K562 (cell line): Measurements from ENCODE around the gene SLC4A2. TPM values are rescaled to one million over a fixed set of nuclear protein-coding genes. Genes with fewer than 3 reads are reported as not detected.
A peak's percentile ranks its signal among the peaks of the same experiment; 100 is the strongest.

Experiments
- ATAC-seq: fragments of 200-7000 bp; cut with Tn5 transposase; 3 replicates; pipeline ENCODE4 v1.9.1; 2020; ENCODE audit warnings: moderate library complexity
- BruUV-seq: library from RNA; stranded (reverse); fragments of 400-500 nt; replicated peaks from 2 replicates; lab custom pipeline; 2021; lab: Mats Ljungman, UMichigan
- CTCF ChIA-PET: fragments of 300-600 bp; formaldehyde crosslinking; extraction: SDS; loops from one replicate; lab custom pipeline; 2021; ENCODE audit warnings: low intra/inter-chr PET ratio; lab: Yijun Ruan, JAX
- POLR2A ChIA-PET: fragments of 300-600, 350-650 bp; sonication (Branson Sonifier 250); formaldehyde crosslinking; extraction: SDS; loops from one replicate; lab custom pipeline; 2021; ENCODE audit warnings: antibody characterized with exemption, inconsistent platforms; lab: Yijun Ruan, JAX
- DNase-seq, 4 experiments: peaks; one replicate each; pipeline versions ENCODE4 v3.0.0 to v3.0.0-alpha.2; 2011 to 2018; ENCODE audit warnings: low spot score in 3 of 4, mixed read lengths in 3 of 4; ENCODE audit errors: extremely low read depth in 1 of 4
- FAIRE-seq: peaks from 2 replicates; lab custom pipeline; 2011; peaks lifted over from hg19 to GRCh38; lab: Jason Lieb, UNC
- H2AFZ ChIP-seq: 2 replicates; pipeline ENCODE4 v1.6.0; 2011; ENCODE audit warnings: low read depth, low read length, control low read depth, inconsistent platforms
- H3K27ac ChIP-seq: fragments of 200-600 bp; 3 replicates; pipeline ENCODE4 v1.8.0; 2011; ENCODE audit warnings: low read depth, mild to moderate bottlenecking, control low read depth, inconsistent platforms, low read length, moderate library complexity, mixed read lengths; ENCODE audit errors: extremely low read depth
- H3K27me3 ChIP-seq, 2 experiments: fragments of 300-600 bp in 1 of 2; 2 replicates in 1 of 2; 3 replicates in 1 of 2; pipeline versions ENCODE4 v1.6.0 to v1.8.0; 2011; ENCODE audit warnings: inconsistent platforms in 2 of 2, low read length in 2 of 2, mild to moderate bottlenecking in 1 of 2, mixed read lengths in 1 of 2, moderate library complexity in 1 of 2; ENCODE audit not compliant: control insufficient read depth in 2 of 2, insufficient read depth in 2 of 2
- H3K36me3 ChIP-seq: fragments of 300-600 bp; 3 replicates; pipeline ENCODE4 v1.8.0; 2011; ENCODE audit warnings: mild to moderate bottlenecking, low read length, inconsistent platforms; ENCODE audit not compliant: control insufficient read depth, insufficient read depth
- H3K4me1 ChIP-seq, 2 experiments: fragments of 200-600 bp in 1 of 2; replicated peaks in 1 of 2; 2 replicates in 1 of 2; 3 replicates in 1 of 2; pipeline versions ENCODE4 v1.5.1 to v1.8.0; 2011; ENCODE audit warnings: inconsistent platforms in 2 of 2, low read length in 2 of 2, mild to moderate bottlenecking in 1 of 2, mixed read lengths in 1 of 2, moderate library complexity in 1 of 2; ENCODE audit not compliant: control insufficient read depth in 2 of 2, insufficient read depth in 2 of 2
- H3K4me2 ChIP-seq: 2 replicates; pipeline ENCODE4 v1.6.1; 2011; ENCODE audit warnings: low read length, control low read depth, inconsistent platforms, mixed read lengths; ENCODE audit not compliant: insufficient read depth
- H3K4me3 ChIP-seq: fragments of 200-600 bp; sonication (generic), shearing (Covaris generic); 2 replicates; pipeline ENCODE4 v1.5.1; 2016; ENCODE audit warnings: control low read depth, inconsistent platforms
- H3K79me2 ChIP-seq: fragments of 200-600 bp; 3 replicates; pipeline ENCODE4 v1.8.0; 2011; ENCODE audit warnings: low read length, inconsistent platforms; ENCODE audit not compliant: control insufficient read depth, insufficient read depth
- H3K9ac ChIP-seq, 2 experiments: 2 replicates each; pipeline versions ENCODE4 v1.6.0 to v1.6.1; 2011; ENCODE audit warnings: low read depth in 2 of 2, low read length in 2 of 2, control low read depth in 1 of 2, inconsistent platforms in 1 of 2, mild to moderate bottlenecking in 1 of 2, mixed read lengths in 1 of 2; ENCODE audit not compliant: insufficient read depth in 1 of 2
- H3K9me1 ChIP-seq: one replicate; pipeline ENCODE4 v1.6.0; 2011; ENCODE audit warnings: inconsistent platforms, mild to moderate bottlenecking, low read length, moderate library complexity; ENCODE audit not compliant: control insufficient read depth, insufficient read depth
- H3K9me3 ChIP-seq: replicated peaks from 2 replicates; pipeline ENCODE4 v1.5.1; 2011; ENCODE audit warnings: low read depth, low read length, inconsistent platforms; ENCODE audit not compliant: control insufficient read depth, insufficient read depth
- H4K20me1 ChIP-seq: replicated peaks from 2 replicates; pipeline ENCODE4 v1.6.1; 2011; ENCODE audit warnings: low read length, inconsistent platforms, mixed read lengths; ENCODE audit not compliant: control insufficient read depth, insufficient read depth
- BRD4 ChIP-seq: fragments of 200-600 bp; sonication (generic); IDR thresholded peaks from 2 replicates; pipeline ENCODE4 v1.6.1; 2017; ENCODE audit warnings: inconsistent platforms
- CAMTA2 ChIP-seq: fragments of 250-450 bp; sonication (Bioruptor Pico); conservative IDR thresholded peaks from 2 replicates; pipeline ENCODE4 v1.5.1; 2022
- CBFA2T2 ChIP-seq: fragments of 450-650 bp; conservative IDR thresholded peaks from 2 replicates; pipeline ENCODE4 v1.6.1; 2017; ENCODE audit warnings: mild to moderate bottlenecking
- COPS2 ChIP-seq: fragments of 450-650 bp; conservative IDR thresholded peaks from 2 replicates; pipeline ENCODE4 v1.6.1; 2016; ENCODE audit warnings: mild to moderate bottlenecking, moderate library complexity
- LEF1 ChIP-seq: fragments of 450-650 bp; IDR thresholded peaks from 2 replicates; pipeline ENCODE4 v1.6.1; 2016; ENCODE audit warnings: mild to moderate bottlenecking
- MCM3 ChIP-seq: fragments of 450-650 bp; IDR thresholded peaks from 2 replicates; pipeline ENCODE4 v1.6.1; 2016
- MEF2A ChIP-seq: IDR thresholded peaks from 2 replicates; pipeline ENCODE4 v1.6.1; 2011; ENCODE audit warnings: low read depth, mild to moderate bottlenecking, low read length, moderate library complexity; ENCODE audit not compliant: control insufficient read depth
- OTX1 ChIP-seq: fragments of 450-650 bp; formaldehyde crosslinking; IDR thresholded peaks from 2 replicates; pipeline ENCODE4 v1.4.0; 2022; ENCODE audit warnings: mild to moderate bottlenecking
- POLR2AphosphoS5 ChIP-seq: IDR thresholded peaks from 2 replicates; pipeline ENCODE4 v1.6.1; 2011; ENCODE audit warnings: mild to moderate bottlenecking, low read depth, low read length, moderate library complexity; ENCODE audit not compliant: control insufficient read depth, insufficient read depth
- THRAP3 ChIP-seq: fragments of 450-650 bp; IDR thresholded peaks from 2 replicates; pipeline ENCODE4 v1.6.1; 2016; ENCODE audit warnings: mild to moderate bottlenecking, inconsistent platforms, borderline replicate concordance
- ZC3H4 ChIP-seq: sonication (generic); formaldehyde crosslinking; IDR thresholded peaks from 2 replicates; pipeline ENCODE4 v1.9.0; 2021; ENCODE audit warnings: missing genetic modification reagents, borderline replicate concordance
- ZNF316 ChIP-seq: fragments of 450-650 bp; IDR thresholded peaks from 2 replicates; pipeline ENCODE4 v1.6.1; 2016
- WGBS: fragments of 100-300 bp; shearing (Covaris generic); methylation state at CpG from one replicate; pipeline ENCODE4 v1.1.6; 2016; ENCODE audit warnings: low coverage, mixed read lengths; ENCODE audit not compliant: insufficient coverage; ENCODE audit errors: missing lambda C conversion rate; 5-methylcytosine and 5-hydroxymethylcytosine counted together
- in situ Hi-C: fragments of 300-500 bp; cut with MboI; formaldehyde crosslinking; loops from 4 replicates; pipeline ENCODE4 v1.15.0; 2018; ENCODE audit warnings: inconsistent platforms, mixed read lengths
- intact Hi-C: fragments of 100-400 bp; cut with micrococcal nuclease; formaldehyde crosslinking; loops from 2 replicates; pipeline ENCODE4 v1.14.2; 2022
- polyA plus RNA-seq, 8 experiments: library from polyadenylated mRNA; depleted of rRNA in 4 of 8; stranded (reverse) in 5 of 8; unstranded in 3 of 8; fragments of >200 nt; fragmentation: Nextera tagmentation in 2 of 8; fragmentation: Illumina TruSeq in 1 of 8; extraction: Ambion mirVana in 2 of 8; extraction: Trizol in 1 of 8; gene quantifications; 2 replicates each; pipeline versions ENCODE4 v1.2.1 to v1.2.3, GENCODE V29; 2011 to 2014; ENCODE audit warnings: inconsistent platforms in 1 of 8, missing spikeins in 1 of 8
- total RNA-seq, 7 experiments: library from RNA; depleted of rRNA in 6 of 7; stranded (reverse); fragments of >200 nt in 6 of 7; fragmentation: Illumina TruSeq in 2 of 7; extraction: Trizol in 2 of 7; gene quantifications; 2 replicates each; pipeline versions ENCODE4 v1.2.1 to v1.2.3, GENCODE V29; 2011 to 2021; ENCODE audit warnings: low replicate concordance in 1 of 7
- TF ChIP-seq, protein P1 (sequence below): IDR thresholded peaks from 2 replicates; pipeline ENCODE4 v1.6.1; 2014; ENCODE audit warnings: antibody characterized with exemption
- TF ChIP-seq, protein P2 (sequence below): fragments of 250-450 bp; sonication (Bioruptor Pico); IDR thresholded peaks from 2 replicates; pipeline ENCODE4 v1.4.0; 2020; ENCODE audit warnings: borderline replicate concordance

Gene SLC4A2
- total and polyA plus RNA-seq, 9 of the 15 experiments (the other 6 are each of a cell fraction or from before 2014, with no cell fraction given), result 11.4 to 375 (median 130) TPM

DNA sequence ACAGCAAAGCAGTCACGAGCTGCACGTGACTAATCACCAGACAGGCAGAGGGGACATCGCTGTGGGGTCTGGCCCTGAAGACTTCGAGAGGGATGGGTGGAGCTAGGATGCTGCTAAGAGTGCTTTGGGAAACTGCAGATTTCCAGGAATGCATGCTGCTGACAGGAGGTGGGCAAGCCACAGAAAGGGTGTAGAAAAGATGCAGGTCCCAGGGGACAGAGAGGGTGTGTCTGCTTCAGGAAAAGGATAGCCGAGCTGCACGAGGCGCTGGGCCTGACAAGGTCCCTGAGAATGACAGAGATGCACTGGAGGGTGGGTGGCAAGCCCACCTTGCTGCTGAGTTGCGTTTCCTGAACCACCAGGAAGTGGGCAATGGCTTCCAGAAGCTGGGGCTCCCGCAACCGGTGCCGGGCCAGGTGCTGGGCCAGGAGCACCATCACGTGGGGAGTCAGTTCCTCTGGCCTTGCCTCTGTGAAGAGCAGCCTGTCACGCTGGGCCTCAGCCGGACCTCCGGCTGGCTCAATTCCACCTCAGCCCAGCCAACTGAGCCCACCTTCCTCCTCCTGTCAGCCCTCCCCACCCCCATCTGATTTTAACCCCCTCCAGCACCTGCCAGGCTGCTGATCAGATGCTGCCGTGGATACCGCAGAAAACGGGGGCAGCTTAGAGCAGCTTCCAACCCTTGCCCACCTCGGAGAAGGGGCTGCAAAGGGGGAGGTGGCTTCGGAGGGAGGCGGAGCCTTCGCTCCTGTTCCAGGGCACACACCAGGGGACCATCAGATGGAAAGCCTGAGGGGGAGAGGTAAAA is 19.0 kb downstream of the SLC4A2 start (continued):
- peak; percentile 50; the same call in 1 of the 2 replicates for TF ChIP-seq POLR2AphosphoS5
- 0 out of 2 replicates have a peak, but pooled peaks have one; percentile 16 for TF ChIP-seq CBFA2T2
- no peak for TF ChIP-seq CAMTA2
- TF ChIP-seq COPS2, result no peak
- TF ChIP-seq LEF1, result peak; percentile 46; the same call in 1 of the 2 replicates
- 0 out of 2 replicates have a peak, but pooled peaks have one; percentile 13 for TF ChIP-seq OTX1 (CRISPR knock-in tag)

DNA sequence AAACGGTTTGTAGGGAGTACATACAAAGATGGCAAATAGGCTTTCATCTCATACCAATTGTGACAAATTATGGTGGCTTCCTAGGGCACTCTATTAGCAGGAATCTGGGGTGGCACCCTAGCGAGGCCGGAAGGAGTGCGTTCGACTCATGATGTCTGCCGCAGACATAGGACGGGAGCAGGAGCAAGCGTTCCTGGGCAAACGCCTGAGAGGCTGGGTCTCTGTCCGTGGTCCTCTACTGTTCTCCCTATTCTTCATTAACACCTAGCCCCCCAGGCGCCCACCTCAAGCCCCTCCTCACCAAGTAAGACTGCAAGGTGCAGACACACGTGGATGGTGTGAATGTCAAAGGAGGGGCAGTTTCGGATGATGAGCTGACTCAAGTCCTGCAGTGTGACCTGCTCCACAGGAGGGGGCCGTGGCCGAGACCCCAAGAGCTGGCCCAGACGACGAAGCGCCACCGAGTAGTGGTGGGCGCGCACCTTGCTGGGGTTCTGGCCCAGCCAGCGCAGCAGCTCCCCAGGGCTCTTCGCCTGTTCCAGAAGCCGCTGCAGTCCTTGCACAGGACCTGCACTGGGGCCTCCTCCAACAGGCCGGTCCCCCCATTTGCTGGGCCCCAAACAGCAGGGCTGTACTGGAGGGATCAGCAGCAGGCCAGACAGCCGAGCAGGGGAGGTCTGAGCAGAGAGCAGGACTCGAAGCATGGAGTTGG is 20.0 kb downstream of the SLC4A2 start:
- Histone ChIP-seq H3K9me3 (no peaks in the 10 kb centered on the region), H3K4me2 (peak overlapping the region; percentile 97), H2AFZ (no peak overlapping the region), H4K20me1 (peaks cover 5% of the 10 kb centered on the region), H3K36me3 (peaks cover 63% of the 10 kb centered on the region), H3K27me3 (no peaks in the 10 kb centered on the region), H3K79me2 (peaks cover 46% of the 10 kb centered on the region), H3K9me1 (no peaks in the 10 kb centered on the region), H3K4me3 (peak overlapping the region; percentile 89), H3K4me1 (peaks cover 39 to 86% of the 10 kb centered on the region in 2 experiments), H3K27ac (peak overlapping the region; percentile 94), H3K9ac (peak overlapping the region; percentile 94 to 97)
- no TSS peak for BruUV-seq
- no peak for ATAC-seq
- ChIA-PET CTCF (no interaction called here), POLR2A (interaction anchor here (0.6 to 2.8 kb wide), 6 partner anchors 8 to 69 kb away, joined by 3 to 18 read pairs (median 4); no protein-coding TSS in a partner anchor)
- intact Hi-C loops (no loop called here), in situ Hi-C loops (no loop called here)
- FAIRE-seq, result no peak
- WGBS, result 71% methylated on average over 27 of the region's 27 CpGs
- no peak for DNase-seq
- 0 out of 2 replicates have a peak, but pooled peaks have one; percentile 6 for TF ChIP-seq THRAP3
- TF ChIP-seq MEF2A, result no peak
- TF ChIP-seq BRD4, result no peak
- TF ChIP-seq, protein P1, sequence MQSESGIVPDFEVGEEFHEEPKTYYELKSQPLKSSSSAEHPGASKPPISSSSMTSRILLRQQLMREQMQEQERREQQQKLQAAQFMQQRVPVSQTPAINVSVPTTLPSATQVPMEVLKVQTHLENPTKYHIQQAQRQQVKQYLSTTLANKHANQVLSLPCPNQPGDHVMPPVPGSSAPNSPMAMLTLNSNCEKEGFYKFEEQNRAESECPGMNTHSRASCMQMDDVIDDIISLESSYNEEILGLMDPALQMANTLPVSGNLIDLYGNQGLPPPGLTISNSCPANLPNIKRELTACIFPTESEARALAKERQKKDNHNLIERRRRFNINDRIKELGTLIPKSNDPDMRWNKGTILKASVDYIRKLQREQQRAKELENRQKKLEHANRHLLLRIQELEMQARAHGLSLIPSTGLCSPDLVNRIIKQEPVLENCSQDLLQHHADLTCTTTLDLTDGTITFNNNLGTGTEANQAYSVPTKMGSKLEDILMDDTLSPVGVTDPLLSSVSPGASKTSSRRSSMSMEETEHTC, result no peak
- TF ChIP-seq ZC3H4 (CRISPR knock-in tag), result 0 out of 2 replicates have a peak, but pooled peaks have one; percentile 17
- no peak for TF ChIP-seq ZNF316
- TF ChIP-seq MCM3, result no peak
- TF ChIP-seq, protein P2, sequence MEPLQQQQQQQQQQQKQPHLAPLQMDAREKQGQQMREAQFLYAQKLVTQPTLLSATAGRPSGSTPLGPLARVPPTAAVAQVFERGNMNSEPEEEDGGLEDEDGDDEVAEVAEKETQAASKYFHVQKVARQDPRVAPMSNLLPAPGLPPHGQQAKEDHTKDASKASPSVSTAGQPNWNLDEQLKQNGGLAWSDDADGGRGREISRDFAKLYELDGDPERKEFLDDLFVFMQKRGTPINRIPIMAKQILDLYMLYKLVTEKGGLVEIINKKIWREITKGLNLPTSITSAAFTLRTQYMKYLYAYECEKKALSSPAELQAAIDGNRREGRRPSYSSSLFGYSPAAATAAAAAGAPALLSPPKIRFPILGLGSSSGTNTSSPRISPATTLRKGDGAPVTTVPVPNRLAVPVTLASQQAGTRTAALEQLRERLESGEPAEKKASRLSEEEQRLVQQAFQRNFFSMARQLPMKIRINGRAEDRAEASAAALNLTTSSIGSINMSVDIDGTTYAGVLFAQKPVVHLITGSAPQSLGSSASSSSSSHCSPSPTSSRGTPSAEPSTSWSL, result no peak
